Embryonic facial prominence (tissue), 1 donor: ENCODE data around the gene PLPP2.

Experiments used
- DNase-seq: peaks from one replicate; pipeline ENCODE4 v3.0.0-alpha.2; 2016; ENCODE audit errors: extremely low spot score

The PLPP2 gene

GRCh38 chr19:291006-291521 lies at the start of gene PLPP2:
Gene PLPP2 (minus strand): TSS chr19:291403. CDS start chr19:291336, 67 bp downstream.
- DNase-seq = no peak

GRCh38 chr19:340620-341385 lies 49.6 kb upstream of the PLPP2 start:
- no peak for DNase-seq

- DNase-seq = no peak
These were observed 48.2 kb upstream of the PLPP2 start for GRCh38 chr19:339262-339887.

- no peak for DNase-seq
These were observed 47.2 kb upstream of the PLPP2 start for GRCh38 chr19:338421-338820.

- DNase-seq = no peak
These were observed 44.9 kb upstream of the PLPP2 start for GRCh38 chr19:336067-336614.

GRCh38 chr19:335486-336066 lies 44.4 kb upstream of the PLPP2 start:
- DNase-seq = no peak

- DNase-seq = no peak
These were observed 43.9 kb upstream of the PLPP2 start for GRCh38 chr19:335072-335471.

- DNase-seq = no peak
These were observed 43.3 kb upstream of the PLPP2 start for GRCh38 chr19:334296-335071.

- DNase-seq = no peak
These were observed 39.3 kb upstream of the PLPP2 start for GRCh38 chr19:330503-330902.

GRCh38 chr19:329876-330275 lies 38.7 kb upstream of the PLPP2 start:
- DNase-seq = no peak

- DNase-seq = no peak
These were observed 36.9 kb upstream of the PLPP2 start for GRCh38 chr19:328025-328505.

- no peak for DNase-seq
These were observed 36.3 kb upstream of the PLPP2 start for GRCh38 chr19:327291-328024.

- DNase-seq = no peak
These were observed 35.7 kb upstream of the PLPP2 start for GRCh38 chr19:326871-327270.

- DNase-seq = no peak
These were observed 34.8 kb upstream of the PLPP2 start for GRCh38 chr19:325937-326565.

- DNase-seq = no peak
These were observed 34.2 kb upstream of the PLPP2 start for GRCh38 chr19:325173-325936.

- no peak for DNase-seq
These were observed 33.5 kb upstream of the PLPP2 start for GRCh38 chr19:324716-325115.

- no peak for DNase-seq
These were observed 31.4 kb upstream of the PLPP2 start for GRCh38 chr19:322616-323015.

- DNase-seq = no peak
These were observed 27.2 kb upstream of the PLPP2 start for GRCh38 chr19:318509-318774.

GRCh38 chr19:317710-318508 lies 26.7 kb upstream of the PLPP2 start:
- DNase-seq = no peak
